HEK293 (cell line): ENCODE measurements around the gene RGS5.

Source experiments
- BCL11A ChIP-seq: fragments of 450-650 bp; formaldehyde crosslinking; IDR thresholded peaks from 2 replicates; pipeline ENCODE4 v1.5.1; 2016; ENCODE audit warnings: low read depth, missing biosample characterization, missing genetic modification characterization
- CTCF ChIP-seq: fragments of 450-650 bp; formaldehyde crosslinking; IDR thresholded peaks from 2 replicates; pipeline ENCODE4 v1.5.1; 2016; ENCODE audit warnings: missing biosample characterization, missing genetic modification characterization
- GLIS1 ChIP-seq: fragments of 450-650 bp; formaldehyde crosslinking; IDR thresholded peaks from 2 replicates; pipeline ENCODE4 v1.5.1; 2016; ENCODE audit warnings: missing biosample characterization, missing genetic modification characterization
- HIC1 ChIP-seq: fragments of 450-650 bp; formaldehyde crosslinking; IDR thresholded peaks from 2 replicates; pipeline ENCODE4 v1.5.1; 2016; ENCODE audit warnings: missing biosample characterization, missing genetic modification characterization
- TCF7L2 ChIP-seq: IDR thresholded peaks from 2 replicates; pipeline ENCODE4 v1.6.1; 2011; ENCODE audit warnings: low read depth, mild to moderate bottlenecking, inconsistent platforms, low read length, moderate library complexity, borderline replicate concordance
- ZBTB26 ChIP-seq: fragments of 450-650 bp; formaldehyde crosslinking; optimal IDR thresholded peaks from 2 replicates; pipeline ENCODE3; 2016; ENCODE audit warnings: missing biosample characterization, mild to moderate bottlenecking, missing genetic modification characterization
- ZNF10 ChIP-seq: fragments of 450-650 bp; formaldehyde crosslinking; IDR thresholded peaks from 2 replicates; pipeline ENCODE4 v1.5.1; 2017; ENCODE audit warnings: missing biosample characterization, missing genetic modification characterization
- ZNF362 ChIP-seq: fragments of 450-650 bp; formaldehyde crosslinking; IDR thresholded peaks from 2 replicates; pipeline ENCODE4 v1.5.1; 2016; ENCODE audit warnings: missing biosample characterization, missing genetic modification characterization
- ZNF449 ChIP-seq: fragments of 450-650 bp; formaldehyde crosslinking; IDR thresholded peaks from 2 replicates; pipeline ENCODE4 v1.5.1; 2017; ENCODE audit warnings: missing biosample characterization, mild to moderate bottlenecking, missing genetic modification characterization, moderate library complexity

- TF ChIP-seq CTCF (tag by site-specific recombination) (no peak), ZBTB26 (no peak), TCF7L2 (no peak), ZNF10 (tag by site-specific recombination) (no peak), HIC1 (tag by site-specific recombination) (no peak), BCL11A (no peak), ZNF362 (no peak), ZNF449 (no peak), GLIS1 (no peak)
Observed at GRCh38 chr1:163137556-163138265, 65.0 kb downstream of the RGS5 start.
